Measurements from ENCODE around the gene NUP214.
"Not testable (repeated sequence)": the region's sequence is repeated elsewhere in the genome, so short reads cannot be mapped to it uniquely, and the experiment has no call there.

Gene NUP214

DNA sequence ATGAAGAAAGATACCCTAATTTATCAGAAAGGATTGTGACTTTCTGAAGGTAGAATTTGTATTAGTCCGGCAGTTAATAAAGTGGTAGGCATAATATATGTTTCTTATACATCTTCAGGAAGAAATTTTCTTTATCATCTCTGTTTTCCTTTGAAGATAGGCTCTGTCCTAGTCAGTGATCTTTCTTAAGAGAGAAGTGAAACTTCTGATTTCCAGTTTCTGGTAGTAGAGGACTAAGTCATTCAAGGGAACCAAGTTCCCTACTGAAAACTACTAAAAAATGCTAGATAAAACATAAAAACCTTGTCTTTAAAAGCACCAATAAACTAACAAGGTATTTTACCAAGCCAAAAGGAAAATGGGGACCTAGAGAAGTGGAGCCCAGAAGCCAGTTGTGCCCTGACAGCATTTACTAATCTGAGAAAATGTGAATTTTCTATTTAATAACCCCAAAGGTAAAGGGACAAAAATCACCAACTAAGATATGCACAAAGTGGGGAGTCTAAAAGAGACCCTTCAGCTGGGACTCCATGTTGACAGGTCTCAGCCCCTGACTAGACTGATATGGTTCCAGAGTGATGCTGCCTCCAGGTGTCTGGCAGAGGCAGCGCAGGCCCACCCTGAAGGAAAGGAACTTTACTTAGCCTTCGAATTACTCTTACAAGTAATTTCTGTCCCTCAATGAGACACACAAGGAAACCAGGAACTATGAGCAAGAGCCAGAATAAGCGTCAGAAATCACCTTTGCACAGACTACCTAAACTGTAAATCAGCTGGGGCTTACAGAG, 78.2 kb downstream of the NUP214 start:
- DNase-seq: no peak

DNA sequence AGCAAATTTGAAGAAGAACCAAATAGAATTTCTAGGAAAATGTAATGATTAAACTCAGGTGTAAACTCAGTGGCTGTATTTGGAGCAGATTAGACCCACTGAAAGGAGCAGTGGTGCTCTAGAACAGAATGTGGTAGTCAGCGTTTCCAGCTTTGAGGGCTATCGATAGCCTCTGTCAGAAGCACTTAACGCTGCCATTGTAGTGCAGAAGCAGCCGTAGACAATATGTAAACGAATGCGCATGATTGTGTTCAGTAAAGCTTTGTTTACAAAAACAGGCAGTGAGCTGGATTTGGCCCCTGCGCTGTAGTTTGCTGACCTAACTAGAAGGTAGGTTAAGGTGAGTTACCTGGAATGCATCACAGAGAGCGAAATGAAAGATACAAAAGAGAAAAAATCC, 78.9 kb downstream of the NUP214 start:
- DNase-seq: no peak

DNA sequence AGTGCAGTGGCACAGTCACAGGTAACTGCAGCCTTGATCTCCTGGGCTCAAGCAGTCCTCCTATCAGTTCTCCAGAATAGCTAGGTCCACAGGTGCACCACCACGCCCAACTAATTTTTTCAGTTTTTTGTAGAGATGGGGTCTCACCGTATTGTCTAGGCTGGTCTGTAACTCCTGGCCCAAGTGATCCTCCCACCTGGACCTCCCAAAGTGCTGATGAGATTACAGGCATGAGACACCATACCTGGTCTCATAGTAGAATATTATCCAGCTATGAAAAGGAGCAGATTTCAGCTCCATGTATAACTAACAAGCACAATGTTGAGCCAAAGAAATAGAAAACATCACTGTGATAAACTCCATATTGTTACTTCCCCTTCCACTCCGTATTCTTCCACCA, 81.1 kb downstream of the NUP214 start:
- DNase-seq: no peak

DNA sequence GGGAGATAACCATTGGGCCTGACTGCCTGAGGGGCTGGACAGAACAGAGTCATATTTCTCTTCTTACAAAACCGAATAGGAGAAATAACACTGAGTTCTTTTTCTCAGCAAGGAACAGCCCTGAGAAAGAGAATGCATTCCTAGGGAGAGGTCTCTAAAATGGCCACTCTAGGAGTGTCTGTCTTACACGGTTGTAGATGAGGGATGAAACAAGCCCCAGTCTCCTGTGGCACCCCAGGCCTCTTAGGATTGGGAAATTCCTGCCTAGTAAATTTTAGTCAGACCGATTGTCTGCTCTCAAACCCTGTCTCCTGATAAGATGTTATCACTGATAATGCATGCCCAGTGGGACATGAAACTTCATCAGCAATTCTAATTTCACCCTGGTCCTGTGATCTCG, 86.5 kb downstream of the NUP214 start:
- not testable (repeated sequence) for DNase-seq

DNA sequence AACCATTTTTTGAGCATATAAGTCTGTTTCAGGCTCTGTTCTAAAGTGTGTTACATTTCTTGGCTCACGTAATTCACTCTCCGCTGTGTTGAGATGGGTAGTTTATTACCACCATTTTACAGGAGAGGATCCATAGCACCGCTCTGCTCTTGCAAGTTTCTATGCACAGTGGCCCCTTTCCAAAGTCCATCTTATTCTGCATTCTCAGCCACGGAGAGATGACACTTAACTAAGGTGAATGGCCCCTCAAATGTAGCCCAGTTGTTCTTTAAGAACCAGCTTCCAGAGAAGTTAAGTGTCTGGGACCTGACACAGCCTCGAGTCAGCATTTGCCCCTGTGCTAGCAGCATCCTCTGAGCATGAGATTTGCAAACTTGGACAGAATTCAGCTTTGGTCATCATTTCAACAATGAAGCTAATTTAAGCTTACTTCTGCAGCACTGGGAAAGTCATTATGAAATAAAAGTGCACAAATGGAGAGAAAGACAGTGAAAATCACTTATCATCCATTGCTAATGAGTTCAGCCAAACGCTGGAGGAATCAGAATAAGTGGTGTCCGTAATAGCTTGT, 89.0 kb downstream of the NUP214 start:
- DNase-seq: no peak

DNA sequence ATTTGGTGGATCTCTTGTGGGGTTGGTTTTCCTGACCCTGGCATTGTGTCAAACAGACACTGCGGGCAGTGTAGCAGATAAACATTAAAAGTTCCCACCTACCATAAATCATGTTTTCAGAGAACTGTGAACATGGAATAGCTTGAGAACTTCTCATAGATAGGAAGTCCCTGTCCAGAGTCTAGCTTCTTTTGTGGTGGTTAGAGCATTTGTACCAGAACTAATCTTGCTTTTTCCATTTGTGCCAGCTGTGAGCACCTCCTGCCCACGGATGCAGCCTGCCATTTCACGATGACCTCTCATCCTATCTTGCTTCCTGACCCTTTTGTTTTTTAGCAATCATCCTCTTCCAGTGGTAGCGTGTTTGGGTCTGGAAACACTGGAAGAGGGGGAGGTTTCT, 89.5 kb downstream of the NUP214 start:
- DNase-seq: no peak

DNA sequence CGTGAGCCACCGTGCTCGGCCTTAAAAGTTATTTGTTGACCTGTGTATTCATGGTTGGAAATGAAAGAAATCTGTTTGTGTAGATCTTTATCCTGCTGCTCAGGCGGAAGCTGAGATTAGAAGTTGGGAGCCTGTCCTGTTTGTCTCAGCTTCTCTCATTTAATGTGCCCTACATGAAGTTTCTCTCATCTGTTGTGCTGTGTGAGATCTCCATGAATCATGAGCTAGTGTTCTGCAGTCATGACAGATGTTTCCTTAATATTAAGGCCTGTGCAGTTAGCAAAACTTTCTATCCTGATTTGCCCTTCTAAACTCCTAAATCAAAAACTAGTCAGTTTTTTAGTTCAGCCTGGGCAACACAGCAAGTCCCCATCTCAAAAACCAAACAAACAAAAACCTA, 91.4 kb downstream of the NUP214 start:
- DNase-seq: no peak

DNA sequence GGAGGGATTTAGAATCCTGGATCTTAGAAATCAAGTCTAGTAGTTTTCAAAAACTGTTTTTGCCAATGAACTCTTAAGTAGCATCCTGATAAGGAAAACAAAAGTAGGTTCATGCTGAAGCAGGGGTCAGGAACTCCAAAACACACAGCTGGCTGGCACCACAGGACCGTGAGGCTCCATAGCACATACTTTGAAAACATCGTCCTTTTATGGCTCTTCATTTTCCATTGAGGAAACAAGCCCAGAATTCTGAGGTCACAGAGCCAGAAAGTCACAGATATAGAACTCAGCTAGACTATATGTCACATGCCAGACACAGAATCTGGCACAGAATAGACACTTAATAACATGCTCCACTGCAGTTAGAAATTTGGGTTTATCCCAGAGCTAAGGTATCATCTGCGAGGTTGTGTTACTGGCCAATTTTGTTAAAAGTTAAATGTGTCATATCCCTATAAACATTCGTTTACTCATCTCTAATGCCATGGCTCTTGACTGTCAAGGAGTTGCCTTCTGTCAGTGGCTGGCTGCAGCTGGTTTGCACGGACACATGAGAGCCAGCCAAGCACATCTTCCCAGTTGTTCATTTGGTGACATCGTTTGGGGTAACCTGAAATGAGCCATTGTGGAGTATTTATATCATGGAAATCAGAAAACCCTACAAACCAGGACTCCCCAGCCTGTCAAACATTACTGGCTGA, 92.1 kb downstream of the NUP214 start:
- no peak for DNase-seq

DNA sequence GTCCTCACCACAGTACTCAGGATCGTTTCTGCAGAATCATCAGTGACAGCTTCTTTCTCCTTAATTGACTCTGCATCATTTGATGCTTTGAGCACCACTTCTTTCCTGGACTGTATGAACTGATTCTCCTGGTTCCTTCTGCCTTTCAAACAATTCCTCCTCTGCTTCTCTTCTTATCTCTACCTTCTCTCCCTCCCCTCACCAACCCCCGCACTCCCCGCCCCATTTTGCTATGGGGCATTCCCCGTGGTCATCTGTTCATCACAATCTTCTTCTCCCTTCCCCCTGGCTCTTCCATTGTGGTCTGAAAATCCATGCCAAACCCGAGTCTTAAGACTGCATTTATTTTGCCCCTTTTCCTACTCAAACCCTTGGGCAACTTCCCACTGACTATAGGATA, 93.0 kb downstream of the NUP214 start:
- DNase-seq: no peak

DNA sequence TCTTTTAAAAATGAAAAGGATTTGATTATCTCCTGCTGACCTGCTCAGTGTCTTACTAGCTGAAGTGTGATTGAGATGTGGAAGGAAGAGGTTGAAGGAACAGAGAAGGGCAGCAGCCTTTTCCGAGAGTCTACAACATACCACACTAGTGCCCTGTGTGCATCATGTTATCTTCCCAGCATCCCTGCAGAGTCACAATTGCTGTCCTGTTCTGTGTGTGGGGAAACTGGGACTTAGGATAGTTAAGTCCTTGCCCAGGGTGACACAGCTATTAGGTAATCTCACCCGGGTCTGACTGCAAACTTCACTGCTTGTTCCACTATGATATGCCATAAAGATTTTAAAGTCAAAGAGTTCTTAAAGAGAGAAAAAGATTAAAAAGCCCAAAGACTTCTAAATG, 95.1 kb downstream of the NUP214 start:
- DNase-seq: no peak

DNA sequence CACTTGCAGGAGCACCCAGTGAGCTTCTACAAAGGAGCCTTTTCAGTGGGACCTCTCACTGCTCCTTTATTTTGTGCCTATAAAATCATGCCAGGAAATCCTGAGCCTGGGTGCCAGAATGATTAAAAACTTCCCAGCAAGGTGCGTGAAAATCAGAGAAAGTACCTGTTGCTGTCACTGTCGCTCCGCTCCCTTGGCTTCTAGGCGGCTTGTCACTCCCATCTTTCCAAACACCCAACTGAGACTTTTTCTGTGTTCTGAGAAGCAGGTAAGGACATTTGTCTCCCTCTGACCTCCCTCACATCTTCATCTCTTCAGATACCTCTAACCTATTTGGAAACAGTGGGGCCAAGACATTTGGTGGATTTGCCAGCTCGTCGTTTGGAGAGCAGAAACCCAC, 97.1 kb downstream of the NUP214 start:
- DNase-seq: no peak

DNA sequence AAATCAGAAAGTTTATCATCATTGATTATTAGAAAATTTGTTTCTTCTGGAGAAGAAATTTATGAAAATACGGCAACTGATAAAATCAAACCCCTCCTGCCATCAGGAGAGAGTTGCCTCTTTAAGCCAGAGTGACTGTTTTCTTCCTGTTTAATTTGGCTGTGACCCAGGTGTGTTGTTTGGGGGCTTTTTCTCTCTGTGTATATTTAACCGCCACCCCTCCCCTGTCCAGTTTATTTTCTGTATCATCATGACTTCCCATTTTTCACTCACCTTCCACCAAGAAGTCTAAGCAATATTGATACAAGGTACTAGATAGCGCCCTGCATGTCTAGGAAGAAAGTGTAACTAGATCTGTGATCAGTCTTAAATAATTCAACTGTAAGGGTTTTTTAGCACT, 100.8 kb downstream of the NUP214 start:
- DNase-seq: no peak

DNA sequence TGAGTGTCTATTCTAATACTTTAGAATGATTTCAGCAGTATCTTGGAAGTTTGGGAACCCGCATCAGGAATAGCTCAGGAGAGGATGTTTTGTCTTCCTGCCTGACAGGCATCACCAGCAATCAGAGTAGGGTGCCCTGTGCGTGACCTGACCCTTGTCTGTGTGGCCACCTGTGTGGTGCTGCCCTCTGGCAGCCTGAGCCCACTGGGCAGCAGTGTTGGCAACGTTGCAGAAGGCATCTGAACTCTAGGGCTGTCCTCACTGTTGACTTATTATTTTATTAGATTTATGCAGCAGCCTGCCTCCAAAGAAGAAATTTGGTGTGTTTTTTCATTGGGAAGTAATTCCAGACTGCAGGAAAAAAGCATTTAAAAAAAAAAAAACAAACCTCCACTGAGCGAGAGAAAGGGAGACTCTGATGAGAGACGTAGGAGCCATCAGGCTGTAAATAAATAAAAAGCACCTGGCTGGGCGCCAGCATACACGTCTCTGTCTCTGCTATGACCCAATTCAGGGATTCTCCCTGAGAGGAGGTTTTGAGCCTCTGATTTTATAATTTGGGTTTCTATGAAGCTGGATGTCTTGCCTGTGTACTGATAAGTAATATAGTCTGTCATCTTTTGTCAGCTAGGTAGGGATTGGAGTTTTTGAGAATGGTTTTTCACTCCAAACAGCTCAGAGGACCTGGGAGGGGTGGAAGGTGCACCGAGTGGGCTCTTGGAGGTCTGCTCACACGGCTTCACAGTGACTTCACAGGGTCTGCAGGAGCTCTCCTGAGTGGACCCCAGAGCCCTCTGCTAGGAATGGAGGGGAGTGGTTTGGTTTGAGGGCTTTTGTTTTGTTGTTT, 101.9 kb downstream of the NUP214 start:
- DNase-seq: no peak

DNA sequence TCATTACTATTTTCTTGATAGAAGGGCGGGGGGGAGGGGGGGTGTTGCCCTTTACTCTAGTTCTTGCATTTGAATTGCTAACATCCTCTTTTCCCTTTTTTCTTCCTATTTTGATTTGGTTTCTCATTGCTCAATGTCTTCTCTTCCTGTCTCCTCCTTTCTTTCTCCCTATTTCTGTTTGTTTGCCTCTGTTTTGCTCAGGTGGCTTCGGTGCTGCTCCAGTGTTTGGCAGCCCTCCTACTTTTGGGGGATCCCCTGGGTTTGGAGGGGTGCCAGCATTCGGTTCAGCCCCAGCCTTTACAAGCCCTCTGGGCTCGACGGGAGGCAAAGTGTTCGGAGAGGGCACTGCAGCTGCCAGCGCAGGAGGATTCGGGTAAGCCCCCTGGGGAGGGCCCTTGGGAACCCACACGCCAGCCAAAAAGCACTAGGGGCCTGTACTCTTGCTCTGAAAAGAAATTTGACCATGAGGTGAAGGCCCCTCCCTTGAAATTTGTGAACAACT, 102.6 kb downstream of the NUP214 start:
- no peak for DNase-seq

DNA sequence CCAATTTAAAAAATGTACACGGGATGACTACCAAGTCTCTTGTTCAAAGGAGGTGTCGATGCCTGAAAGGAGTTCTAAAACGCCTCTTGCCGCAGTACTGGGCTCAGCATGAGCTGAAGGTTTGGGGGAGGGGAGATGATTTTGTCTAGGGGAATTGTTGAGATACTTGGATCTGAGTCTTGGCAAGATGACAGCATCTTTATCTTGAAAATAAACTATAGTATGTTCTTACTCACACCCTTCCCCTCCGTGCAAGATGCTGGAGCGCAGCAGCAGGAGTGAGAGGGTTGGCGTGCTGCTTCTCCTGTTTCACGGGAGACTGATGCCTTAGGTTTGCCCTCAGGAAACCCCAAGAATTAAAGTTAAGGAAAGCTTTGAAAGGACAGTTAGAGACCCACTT, 103.6 kb downstream of the NUP214 start:
- DNase-seq: no peak

DNA sequence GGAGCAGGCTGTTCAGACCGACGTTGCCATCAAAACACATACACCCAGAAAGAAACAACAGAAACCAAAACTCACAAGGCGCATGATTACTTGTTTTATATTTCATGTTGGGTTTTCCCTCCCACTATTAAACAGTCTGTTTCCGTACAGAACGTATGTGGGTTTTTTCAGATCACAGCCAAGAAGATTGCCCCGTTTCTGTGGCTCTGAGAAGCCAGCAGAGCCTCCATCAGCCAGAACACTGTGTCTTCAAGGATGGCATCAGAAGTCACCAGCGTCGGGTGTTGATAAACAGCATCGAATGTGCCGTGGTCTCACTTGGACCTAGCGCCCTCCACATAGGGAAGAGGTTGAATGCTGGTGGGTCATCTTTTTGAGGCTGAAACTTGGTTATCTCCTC, 108.2 kb downstream of the NUP214 start:
- DNase-seq: peak; percentile 28

DNA sequence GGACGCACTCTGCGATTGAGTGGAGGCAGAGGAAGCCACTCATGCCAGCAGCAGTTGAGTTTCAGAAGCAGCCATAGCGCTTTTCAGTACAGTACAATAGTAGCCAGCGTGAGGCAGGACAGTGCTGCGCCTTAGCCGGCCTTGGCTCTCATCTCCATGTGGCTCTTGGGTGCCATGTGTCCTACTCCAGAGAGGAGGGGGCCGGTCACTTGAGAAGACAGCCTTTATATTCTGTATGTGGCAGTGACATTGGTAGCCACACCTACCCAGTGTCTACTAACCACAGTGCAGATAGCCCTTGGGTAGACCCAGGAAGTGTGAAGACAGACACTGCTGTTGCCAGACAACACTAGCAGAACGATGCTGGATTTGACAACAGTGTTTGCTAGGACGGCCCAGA, 108.6 kb downstream of the NUP214 start:
- DNase-seq: no peak

DNA sequence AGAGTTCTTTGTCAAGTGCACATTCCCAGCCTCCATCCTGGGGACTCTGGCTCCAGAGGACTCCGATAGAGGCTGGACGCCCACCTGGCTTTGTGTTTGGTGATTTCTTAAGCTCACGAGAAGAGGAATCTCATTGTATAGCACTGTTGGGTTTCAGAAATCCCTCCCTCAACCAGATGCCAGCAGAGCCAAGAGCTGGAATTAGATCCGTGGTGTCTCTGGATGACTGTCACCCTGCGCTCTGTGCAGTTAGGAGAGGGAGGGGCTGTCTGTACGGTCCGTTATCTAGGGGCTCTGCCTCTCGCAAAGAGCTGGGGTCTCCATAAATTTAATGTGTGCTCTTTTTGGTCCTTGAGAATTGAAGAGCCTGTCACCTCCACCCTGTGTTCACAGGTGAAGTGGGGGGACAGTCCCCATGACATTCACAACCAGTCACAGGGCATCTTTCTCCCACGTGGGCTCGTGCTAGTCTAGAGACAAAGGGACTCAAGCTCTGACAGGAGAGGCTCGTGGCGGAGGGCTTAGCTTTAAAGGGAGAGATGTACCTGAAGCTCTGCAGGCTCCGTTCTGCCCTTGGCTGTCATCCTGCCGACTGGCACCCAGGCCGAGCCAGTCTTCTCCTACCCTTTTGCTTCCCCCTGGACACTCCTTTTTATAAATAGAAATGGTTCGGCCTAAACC, 109.6 kb downstream of the NUP214 start:
- DNase-seq: no peak

DNA sequence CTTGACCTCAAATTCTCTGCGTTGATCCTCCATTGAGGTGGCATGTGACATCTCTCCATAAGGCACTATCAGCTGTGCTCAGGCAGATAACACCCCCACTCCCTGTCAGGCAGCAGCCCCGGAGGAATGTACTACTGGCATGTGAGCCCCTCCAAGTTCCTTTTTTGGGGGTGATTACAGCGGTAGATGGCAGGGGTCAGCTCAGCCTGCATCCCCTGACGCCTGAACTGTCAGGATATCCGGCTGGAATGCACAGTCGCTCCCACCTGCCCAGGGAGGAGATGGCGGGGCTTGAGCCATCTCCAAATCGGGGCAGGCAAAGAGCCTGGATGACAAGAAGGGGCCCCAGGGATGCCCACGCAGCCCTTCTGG, 110.1 kb downstream of the NUP214 start:
- DNase-seq: no peak

DNA sequence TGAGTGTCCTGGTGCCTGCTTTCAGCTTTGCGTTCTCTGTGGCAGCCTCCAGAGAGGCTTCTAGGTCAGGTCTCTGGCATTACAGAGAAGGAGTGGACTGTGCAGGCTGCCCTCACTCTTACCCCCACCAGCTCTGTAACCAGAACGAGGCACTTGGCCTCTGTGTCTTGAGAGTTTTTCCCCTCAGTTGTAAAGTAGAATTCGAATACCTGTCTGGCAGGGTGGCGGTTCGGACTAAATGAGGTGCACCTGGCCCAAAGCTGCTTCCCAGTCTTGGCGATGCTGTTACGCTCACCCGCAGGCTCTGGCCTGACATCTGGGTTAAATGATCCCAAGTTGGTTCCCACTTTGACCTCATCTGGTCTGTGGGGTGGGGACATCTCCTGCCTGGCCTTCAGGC, 110.8 kb downstream of the NUP214 start:
- DNase-seq: no peak

DNA sequence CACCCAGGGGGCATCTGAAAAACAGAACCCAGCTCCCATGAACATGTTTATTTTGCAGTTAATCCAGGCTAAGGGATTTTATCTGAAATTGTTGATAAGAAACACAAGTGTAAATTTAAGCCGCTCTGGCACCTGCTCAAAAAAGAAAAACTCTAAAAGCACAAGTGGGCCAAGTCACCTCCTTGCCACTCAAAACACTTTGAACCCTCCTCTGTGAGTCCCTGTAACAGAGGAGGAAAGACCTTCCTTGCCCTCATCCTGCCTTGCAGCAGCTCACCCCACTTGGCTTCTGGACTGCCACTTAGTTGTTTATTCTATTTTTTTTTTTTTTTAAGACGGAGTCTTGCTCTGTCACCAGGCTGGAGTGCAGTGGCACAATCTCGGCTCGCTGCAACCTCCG, 111.4 kb downstream of the NUP214 start:
- DNase-seq: no peak

DNA sequence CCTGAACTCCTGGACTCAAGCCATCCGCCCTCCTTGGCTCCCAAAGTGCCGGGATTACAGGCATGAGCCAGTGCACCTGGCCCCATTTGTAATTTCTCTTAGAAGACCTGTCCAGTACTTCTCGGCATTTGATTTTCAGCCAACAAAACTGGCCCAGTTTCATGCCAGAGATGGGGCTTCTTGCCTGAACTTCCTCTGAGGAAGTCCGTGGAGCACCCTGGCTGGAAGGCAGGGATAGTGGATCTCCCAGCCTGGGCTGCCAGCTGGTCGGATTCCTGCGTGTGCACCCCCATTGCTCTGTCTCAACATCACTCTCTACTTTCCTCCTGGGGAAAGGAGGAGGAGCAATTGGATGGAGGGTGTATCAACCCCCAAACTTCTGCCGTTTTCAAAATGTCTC, 111.9 kb downstream of the NUP214 start:
- no peak for DNase-seq

DNA sequence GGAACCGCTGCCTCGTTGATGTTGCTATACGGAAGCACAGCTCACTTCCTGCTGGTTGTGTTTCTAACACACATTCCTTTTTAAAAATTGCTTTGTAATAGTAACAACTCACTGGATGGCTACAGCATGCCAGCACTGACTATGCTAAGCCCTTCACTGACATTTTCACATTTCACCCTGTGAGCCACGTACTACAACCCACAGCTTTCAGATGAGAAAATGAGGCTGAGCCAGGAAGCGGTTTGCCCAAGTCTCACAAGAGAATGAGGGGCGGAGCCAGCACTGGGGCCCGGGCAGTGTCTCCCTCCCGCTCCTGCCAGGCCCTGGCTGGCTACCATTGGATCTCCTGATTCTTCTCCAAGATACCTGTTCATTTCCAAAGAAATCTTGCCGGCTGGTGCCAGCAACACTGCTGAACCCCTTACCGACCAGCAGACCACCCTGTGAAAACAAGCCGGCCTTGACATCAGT, 112.6 kb downstream of the NUP214 start:
- peak; percentile 89 for DNase-seq

Data from stimulated activated CD4-positive, alpha-beta T cell treated with anti-CD3 and anti-CD28 coated beads, Interleukin-4, amount 100 ng/mL, for 24 hours (primary cell).